Tibial nerve (tissue), 4 donors: ENCODE measurements around the gene DNAJC7. TPM values are rescaled to one million over a fixed set of nuclear protein-coding genes. Genes with fewer than 3 reads are reported as not detected.
A peak's percentile ranks its signal among the peaks of the same experiment; 100 is the strongest.

Experiments used
- DNase-seq, 2 donors: peaks; one replicate each; pipeline ENCODE4 v3.0.0-alpha.2; 2019; ENCODE audit warnings: low spot score in 2 of 2
- H3K27ac ChIP-seq, 4 donors: fragments of 200-600 bp; sonication (generic) in 3 of 4; one replicate each; pipeline ENCODE4 v1.5.1; 2017 to 2019; ENCODE audit warnings: mild to moderate bottlenecking in 1 of 4
- H3K27me3 ChIP-seq, 2 donors: fragments of 200-600 bp; sonication (generic) in 1 of 2; one replicate each; pipeline versions ENCODE4 v1.5.1 to v1.6.0; 2017 to 2019
- H3K36me3 ChIP-seq, 3 donors: fragments of 200-600 bp; sonication (generic); one replicate each; pipeline ENCODE4 v1.5.1; 2018 to 2019
- H3K4me1 ChIP-seq, 4 donors: fragments of 200-600 bp; sonication (generic) in 3 of 4; one replicate each; pipeline ENCODE4 v1.5.1; 2017 to 2019
- H3K4me3 ChIP-seq, 4 donors: fragments of 200-600 bp; sonication (generic) in 3 of 4; one replicate each; pipeline ENCODE4 v1.5.1; 2017 to 2019; ENCODE audit warnings: mild to moderate bottlenecking in 1 of 4, moderate library complexity in 1 of 4
- H3K9me3 ChIP-seq, 4 donors: fragments of 200-600 bp; sonication (generic) in 3 of 4; one replicate each; pipeline ENCODE4 v1.5.1; 2017 to 2019
- CTCF ChIP-seq, 5 experiments: fragments of 200-600 bp in 3 of 5; fragments of 450-650 bp in 2 of 5; sonication (generic) in 3 of 5; IDR thresholded peaks; one replicate each; pipeline ENCODE4 v1.5.1; 2016 to 2019; ENCODE audit warnings: antibody characterized with exemption in 5 of 5, mild to moderate bottlenecking in 3 of 5, moderate library complexity in 2 of 5
- EP300 ChIP-seq, 2 donors: sonication (generic); formaldehyde crosslinking; IDR thresholded peaks; one replicate each; pipeline ENCODE4 v1.6.1; 2017; ENCODE audit warnings: antibody characterized with exemption in 2 of 2, mild to moderate bottlenecking in 1 of 2
- POLR2A ChIP-seq, 2 donors: fragments of 450-650 bp; IDR thresholded peaks; one replicate each; pipeline ENCODE4 v1.6.1; 2017; ENCODE audit warnings: antibody characterized with exemption in 2 of 2, mild to moderate bottlenecking in 2 of 2, moderate library complexity in 2 of 2
- WGBS, 2 donors: methylation state at CpG; one replicate each; pipeline ENCODE4 v1.1.5; 2018; 5-methylcytosine and 5-hydroxymethylcytosine counted together
- total RNA-seq, 4 donors: library from RNA; depleted of rRNA; stranded (reverse); fragments of >200 nt; gene quantifications; one replicate each; pipeline ENCODE4 v1.1.0, GENCODE V29; 2016

DNAJC7 gene
- total RNA-seq, 4 donors from 2014 or later: 56.6 to 90.2 (median 71.8) TPM

DNA sequence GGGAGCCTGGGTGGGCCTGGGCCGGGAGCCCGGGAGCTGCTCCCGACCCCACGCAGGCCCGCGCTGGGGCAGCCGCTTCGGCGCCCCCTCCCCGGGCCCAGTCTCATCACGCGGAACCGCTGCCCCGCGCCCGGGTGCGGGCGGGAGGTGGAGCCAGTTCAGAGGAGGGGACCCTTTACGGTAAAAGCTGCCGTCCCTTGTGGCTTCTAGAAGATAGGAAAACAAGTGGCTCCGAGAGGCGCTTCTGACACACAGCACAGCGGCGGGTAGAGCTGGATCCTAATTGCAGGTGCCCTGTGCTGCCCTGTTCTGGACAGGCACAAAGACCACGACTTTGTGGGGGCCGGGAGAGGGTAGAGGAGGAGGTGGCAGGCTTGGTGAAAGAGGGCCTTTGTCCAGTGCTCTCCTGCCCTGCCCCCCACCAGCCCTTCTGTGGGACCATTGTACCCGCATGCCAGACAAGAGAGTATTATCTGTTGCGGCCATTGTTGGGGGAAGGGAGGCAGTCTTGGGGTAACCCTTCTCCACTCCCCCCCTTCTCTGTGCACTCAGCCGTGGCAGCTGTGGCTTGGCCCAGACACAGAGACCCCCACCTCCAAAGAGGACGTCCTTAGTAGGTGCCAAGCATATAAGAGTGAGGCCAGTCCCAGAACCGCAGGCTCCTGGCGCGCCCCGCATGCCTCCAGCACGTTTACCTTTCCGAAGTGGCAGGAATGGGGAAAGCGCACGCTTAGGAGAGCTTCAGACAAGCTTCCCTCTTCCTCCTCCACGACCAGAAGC, 49.9 kb downstream of the DNAJC7 start:
- peak; percentile 21 to 63 for DNase-seq
- Histone ChIP-seq H3K27ac (peak overlapping the region; percentile 87 to 97 (median 92)), H3K4me3 (peak overlapping the region; percentile 76 to 99 (median 90)), H3K36me3 (peaks cover 0 to 42% (median 4%) of the 10 kb centered on the region in 3 donors), H3K9me3 (no peaks in the 10 kb centered on the region), H3K4me1 (peaks cover 0 to 74% (median 34%) of the 10 kb centered on the region in 4 donors), H3K27me3 (no peaks in the 10 kb centered on the region)
- TF ChIP-seq EP300 (IDR thresholded peaks at IDR 0.05): peak in 1 of 2 donors; percentile 81
- TF ChIP-seq CTCF (IDR thresholded peaks at IDR 0.05): no peak
- TF ChIP-seq POLR2A (IDR thresholded peaks at IDR 0.05): peak in 1 of 2 donors; percentile 5
- WGBS, 2 donors: 13 to 22% methylated on average over 32 to 39 of the region's 39 CpGs

DNA sequence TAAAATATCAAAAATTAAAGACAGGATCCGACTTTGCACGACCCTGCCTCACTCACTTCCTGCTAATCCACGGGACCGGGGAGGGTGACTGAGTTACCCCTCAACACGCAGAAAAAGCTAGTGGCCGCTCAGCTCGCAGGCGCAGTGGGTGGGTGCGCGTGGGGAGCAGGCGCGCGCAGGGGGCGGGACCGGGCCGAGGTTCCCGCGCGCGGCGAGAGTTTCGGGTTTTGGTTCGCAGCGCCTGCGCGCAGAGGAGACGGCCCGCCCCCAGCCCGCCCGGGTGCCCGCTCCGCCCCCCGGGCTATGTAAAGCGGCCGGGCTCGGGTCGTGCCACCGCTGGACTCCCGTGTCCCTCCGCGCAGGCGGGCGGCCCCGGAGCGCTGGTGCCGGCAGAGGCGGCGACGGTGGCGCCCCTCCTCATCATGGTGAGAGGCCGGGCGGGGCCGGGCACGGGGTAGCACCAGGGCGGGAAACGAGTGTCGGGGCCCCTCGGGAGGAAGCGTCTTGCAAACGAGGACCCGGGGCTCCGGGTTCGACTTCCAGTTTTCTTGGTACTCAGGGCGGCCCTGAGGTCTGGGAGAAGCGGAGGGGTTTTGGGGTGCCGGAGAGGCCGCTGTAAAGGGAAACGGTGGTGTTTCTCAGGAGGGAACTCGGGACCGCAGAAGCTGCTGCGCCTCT, 50.6 kb downstream of the DNAJC7 start, which contains the start of gene CNP:
TSS of gene CNP (plus strand) at position 333 of the 678 bp plus-strand sequence. CDS start at position 423, 90 bp downstream.
- 0 to 1% methylated on average over 31 to 44 of the region's 71 CpGs for WGBS, 2 donors
- Histone ChIP-seq H3K36me3 (peaks cover 0 to 35% (median 0%) of the 10 kb centered on the region in 3 donors), H3K4me1 (peaks cover 0 to 67% (median 27%) of the 10 kb centered on the region in 4 donors), H3K4me3 (peak within 1 kb of the TSS; percentile 76 to 99 (median 90)), H3K9me3 (no peaks in the 10 kb centered on the region), H3K27me3 (no peaks in the 10 kb centered on the region), H3K27ac (peak within 1 kb of the TSS; percentile 87 to 97 (median 92))
- TF ChIP-seq CTCF (IDR thresholded peaks at IDR 0.05) (peak in 2 of 5 experiments; percentile 7 to 23), EP300 (IDR thresholded peaks at IDR 0.05) (peak in 1 of 2 donors; percentile 92), POLR2A (IDR thresholded peaks at IDR 0.05) (peak; percentile 20 to 83)
- peak; percentile 83 to 85 for DNase-seq

GRCh38 chr17:41965694-41966462, 51.4 kb downstream of the DNAJC7 start:
- WGBS, 2 donors: 10 to 11% methylated on average over 18 of the region's 18 CpGs
- peak overlapping the region; percentile 87 to 97 (median 92) for H3K27ac ChIP-seq
- H3K36me3 ChIP-seq: peaks cover 0 to 28% (median 0%) of the 10 kb centered on the region in 3 donors
- peak overlapping the region; percentile 76 to 99 (median 90) for H3K4me3 ChIP-seq
- no peaks in the 10 kb centered on the region for H3K9me3 ChIP-seq
- H3K27me3 ChIP-seq: no peaks in the 10 kb centered on the region
- TF ChIP-seq POLR2A (IDR thresholded peaks at IDR 0.05) (no peak), CTCF (IDR thresholded peaks at IDR 0.05) (no peak), EP300 (IDR thresholded peaks at IDR 0.05) (no peak)
- no peak for DNase-seq
- H3K4me1 ChIP-seq: peaks cover 0 to 62% (median 24%) of the 10 kb centered on the region in 4 donors

DNA sequence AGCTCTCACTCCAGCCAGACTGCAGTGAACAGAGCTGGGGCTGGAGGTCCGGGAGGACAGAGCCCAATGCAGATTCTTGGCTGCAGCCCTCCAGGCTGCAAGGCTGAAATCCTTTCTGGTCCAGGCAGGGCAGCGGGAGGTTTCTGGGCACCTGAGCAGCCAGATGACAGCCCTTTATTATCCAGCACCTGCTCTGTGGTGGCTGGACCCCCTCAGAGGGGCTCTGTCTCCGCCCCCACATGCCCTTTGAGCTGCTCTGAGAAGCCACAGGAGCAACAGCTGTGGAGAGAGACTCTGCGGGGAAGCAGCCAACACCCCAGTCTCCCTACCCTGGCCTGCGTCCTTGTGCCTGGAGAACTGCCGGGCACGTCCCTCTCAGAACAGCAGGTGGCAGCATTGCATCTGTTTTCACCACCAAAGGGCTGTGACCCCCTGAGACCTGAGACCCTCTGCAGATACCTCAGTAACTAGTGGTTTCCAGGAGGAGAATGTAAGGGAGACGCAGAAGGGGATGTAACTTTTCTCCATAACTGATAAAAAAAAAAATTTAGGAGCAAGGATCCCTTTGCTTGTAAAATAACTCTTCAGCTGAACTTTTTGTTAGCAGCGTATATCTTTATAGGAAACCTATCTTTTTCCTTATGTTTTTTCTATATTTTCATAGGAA, 54.3 kb downstream of the DNAJC7 start:
- H3K4me1 ChIP-seq: peaks cover 0 to 51% (median 19%) of the 10 kb centered on the region in 4 donors
- no peaks in the 10 kb centered on the region for H3K27me3 ChIP-seq
- 18 to 28% methylated on average over 8 to 9 of the region's 9 CpGs for WGBS, 2 donors
- no peaks in the 10 kb centered on the region for H3K36me3 ChIP-seq
- peak overlapping the region in 2 of 4 donors; percentile 33 to 51 for H3K27ac ChIP-seq
- TF ChIP-seq EP300 (IDR thresholded peaks at IDR 0.05): peak in 1 of 2 donors; percentile 31
- TF ChIP-seq POLR2A (IDR thresholded peaks at IDR 0.05): no peak
- TF ChIP-seq CTCF (IDR thresholded peaks at IDR 0.05): peak; percentile 79 to 92 (median 86)
- peak; percentile 57 to 82 for DNase-seq
- no peaks in the 10 kb centered on the region for H3K9me3 ChIP-seq
- H3K4me3 ChIP-seq: no peak overlapping the region
